ENCODE data around the gene SLC25A12. TPM values are rescaled to one million over a fixed set of nuclear protein-coding genes. Genes with fewer than 3 reads are reported as not detected.
"Not testable (repeated sequence)": the region's sequence is repeated elsewhere in the genome, so short reads cannot be mapped to it uniquely, and the experiment has no call there.

The SLC25A12 gene
- total RNA-seq, 2 experiments from 2014 or later = 24.5 to 25.5 TPM

DNA sequence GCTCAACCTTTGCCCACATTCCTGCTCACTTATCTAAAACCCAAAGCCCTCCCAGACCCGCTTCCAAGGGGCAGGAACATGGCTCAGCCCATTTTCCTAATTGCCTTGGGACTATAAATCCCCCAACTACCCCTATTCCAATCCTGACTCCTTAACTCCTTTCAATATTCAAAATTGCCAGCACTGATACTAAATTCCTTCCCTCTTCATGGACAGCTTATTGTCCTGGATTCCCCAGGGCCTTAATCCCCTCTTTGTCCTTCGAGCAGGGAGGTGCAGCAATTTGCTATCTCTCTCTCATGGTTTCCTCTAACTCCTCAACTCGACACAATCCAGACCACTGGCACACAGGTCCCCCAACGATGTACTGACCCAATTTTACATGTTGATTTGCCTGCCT, 99.1 kb downstream of the SLC25A12 start:
- Mint-ChIP-seq H3K9me3 (no peaks in the 10 kb centered on the region), H3K4me3 (no peak overlapping the region), H3K36me3 (peaks cover 17% of the 10 kb centered on the region), H3K27me3 (no peaks in the 10 kb centered on the region), H3K4me1 (peaks cover 16% of the 10 kb centered on the region), H3K27ac (no peak overlapping the region)
- no peak for DNase-seq

DNA sequence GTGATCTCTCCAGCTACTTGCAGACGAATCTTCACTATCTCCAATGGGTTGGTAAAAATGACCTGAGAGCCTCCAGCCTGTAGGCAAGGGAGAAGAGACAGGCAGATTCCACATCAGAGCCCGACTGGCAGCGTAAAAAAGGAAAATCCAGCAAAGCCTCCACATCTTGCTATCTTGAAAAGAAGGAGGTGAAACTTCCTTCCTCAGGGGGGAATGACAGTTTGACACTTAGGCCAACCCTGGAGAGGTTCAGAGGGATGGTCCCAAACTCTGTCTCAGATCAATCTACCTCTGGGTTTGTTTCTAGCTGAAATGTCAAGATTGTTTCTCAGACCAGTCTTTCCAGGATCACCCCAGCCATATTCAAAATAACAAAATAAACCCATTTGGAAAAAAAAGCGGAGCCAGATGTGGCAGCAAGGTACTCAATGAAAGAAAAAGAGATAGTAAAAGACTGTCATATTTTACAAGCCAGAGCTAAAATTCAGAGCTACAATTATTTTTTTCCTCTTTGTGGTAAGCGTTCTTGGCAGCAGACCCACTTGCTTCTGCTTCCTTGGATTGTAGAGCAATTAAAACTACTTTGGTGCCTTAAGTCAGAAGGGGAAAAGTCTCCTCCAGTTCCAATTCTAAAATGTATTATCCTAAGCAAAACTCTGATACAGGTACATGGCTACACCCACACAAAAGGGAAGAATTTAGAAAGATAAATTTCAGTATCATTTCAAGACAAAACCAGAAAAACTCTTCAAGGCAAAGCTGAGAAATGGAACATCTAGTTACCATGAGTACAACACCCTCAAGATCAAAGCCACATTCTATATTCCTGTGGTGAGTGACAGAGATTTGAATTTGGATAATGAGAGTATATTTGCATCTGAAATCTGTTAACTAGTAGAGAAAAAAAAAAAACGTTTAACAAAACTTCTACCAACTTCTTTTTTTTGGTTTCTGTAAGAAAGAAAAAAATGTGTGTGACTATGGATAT, 100.1 kb downstream of the SLC25A12 start:
- Mint-ChIP-seq H3K36me3 (peaks cover 17% of the 10 kb centered on the region), H3K27ac (no peak overlapping the region), H3K27me3 (no peaks in the 10 kb centered on the region), H3K4me1 (peaks cover 16% of the 10 kb centered on the region), H3K9me3 (no peaks in the 10 kb centered on the region), H3K4me3 (no peak overlapping the region)
- no peak for DNase-seq

DNA sequence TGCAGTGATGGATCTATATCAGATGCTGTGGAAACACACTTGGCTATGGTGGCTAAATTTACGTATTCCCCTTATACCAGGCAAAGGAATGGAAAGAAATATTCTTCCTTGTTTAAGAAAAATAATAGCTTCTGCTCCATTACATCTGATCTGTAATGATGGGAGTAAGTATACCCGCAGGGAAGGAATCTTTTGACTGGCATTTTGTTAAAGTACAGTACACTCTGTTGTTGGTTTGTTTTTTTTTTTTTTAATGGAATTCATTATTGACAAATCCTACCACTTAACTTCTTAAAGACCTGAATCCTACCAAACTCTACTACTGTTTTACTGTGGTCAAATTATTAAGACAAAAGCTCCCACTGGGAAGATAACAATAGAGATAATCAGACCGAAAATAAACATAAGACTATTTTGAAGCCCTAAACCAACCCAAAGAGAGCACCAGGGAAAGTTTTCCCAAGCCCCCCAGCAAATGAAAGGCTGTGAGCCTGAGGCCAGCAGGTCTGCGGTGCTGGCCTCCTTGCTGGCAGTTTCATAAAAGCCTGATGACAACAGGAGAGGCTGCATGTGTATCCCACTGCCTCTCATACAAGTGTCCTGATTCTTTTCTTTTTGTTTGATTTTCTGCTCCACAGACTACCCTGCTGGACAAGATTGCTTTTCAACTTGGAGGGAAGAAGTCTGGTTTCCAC, 101.0 kb downstream of the SLC25A12 start:
- Mint-ChIP-seq H3K27me3 (no peaks in the 10 kb centered on the region), H3K36me3 (peaks cover 17% of the 10 kb centered on the region), H3K4me3 (no peak overlapping the region), H3K27ac (no peak overlapping the region), H3K9me3 (no peaks in the 10 kb centered on the region), H3K4me1 (peaks cover 13% of the 10 kb centered on the region)
- DNase-seq = no peak

DNA sequence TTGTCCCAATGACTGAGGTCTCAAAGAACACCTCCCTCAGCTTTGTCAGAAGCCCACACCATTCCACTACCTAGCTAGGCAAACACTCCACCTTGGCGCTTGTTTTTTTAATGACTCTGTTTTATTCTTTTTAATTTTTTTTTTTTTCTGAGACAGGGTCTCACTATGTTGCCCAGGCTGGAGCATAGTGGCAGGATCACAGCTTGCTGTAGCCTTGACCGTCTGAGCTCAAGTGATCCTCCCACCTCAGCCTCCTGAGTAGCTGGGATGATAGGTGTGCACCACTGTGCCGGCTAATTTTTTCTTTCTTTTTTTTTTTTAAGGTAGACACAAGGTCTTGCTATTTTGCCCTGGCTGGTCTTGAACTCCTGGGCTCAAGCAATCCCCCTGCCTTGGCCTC, 101.9 kb downstream of the SLC25A12 start:
- Mint-ChIP-seq H3K27ac (no peak overlapping the region), H3K27me3 (no peaks in the 10 kb centered on the region), H3K4me1 (peaks cover 13% of the 10 kb centered on the region), H3K4me3 (no peak overlapping the region), H3K36me3 (peaks cover 23% of the 10 kb centered on the region), H3K9me3 (no peaks in the 10 kb centered on the region)
- DNase-seq = no peak

DNA sequence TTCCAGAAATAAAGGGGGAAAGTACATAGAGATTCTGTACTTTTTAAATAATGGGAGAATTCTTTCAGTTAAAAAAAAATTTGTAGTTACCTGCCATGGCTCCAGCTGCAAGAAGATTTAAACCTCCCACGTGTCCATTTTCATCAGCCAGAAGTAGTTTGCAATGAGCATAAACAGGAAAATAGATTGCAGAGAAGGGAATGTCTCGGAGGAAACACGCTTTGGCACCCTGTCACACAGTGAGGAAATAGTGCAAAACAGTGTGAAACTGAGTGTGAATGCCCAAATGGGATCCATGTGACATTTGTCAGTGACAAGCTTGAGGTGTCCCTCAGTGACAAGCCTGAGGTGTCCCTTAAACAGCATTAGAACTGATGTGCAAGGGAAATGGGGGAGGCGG, 102.7 kb downstream of the SLC25A12 start:
- H3K27ac Mint-ChIP-seq = no peak overlapping the region
- H3K27me3 Mint-ChIP-seq = no peaks in the 10 kb centered on the region
- H3K4me3 Mint-ChIP-seq = no peak overlapping the region

DNA sequence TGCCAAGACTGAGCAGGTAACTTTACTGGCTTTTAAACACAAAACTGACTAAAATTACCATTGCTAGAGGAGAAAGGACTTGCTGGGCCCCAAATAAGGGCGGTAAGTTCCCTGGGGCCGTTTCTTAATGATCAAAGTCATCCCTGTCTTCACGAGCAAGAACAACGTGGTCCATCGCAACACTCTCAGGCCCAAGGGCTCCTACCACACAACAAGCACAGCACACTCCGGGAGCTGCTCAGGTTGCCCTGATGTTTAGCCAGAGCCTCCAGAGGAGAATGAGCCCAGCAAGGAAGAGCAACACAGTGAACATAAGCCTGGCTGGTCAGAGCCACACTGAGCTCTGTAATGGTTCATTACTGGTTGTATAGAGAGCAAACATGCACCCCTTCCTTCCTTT, 104.1 kb downstream of the SLC25A12 start:
- Mint-ChIP-seq H3K4me1 (peaks cover 8% of the 10 kb centered on the region), H3K27me3 (no peaks in the 10 kb centered on the region), H3K4me3 (no peak overlapping the region), H3K27ac (no peak overlapping the region), H3K9me3 (no peaks in the 10 kb centered on the region), H3K36me3 (peaks cover 35% of the 10 kb centered on the region)
- DNase-seq = no peak

More for the DNA sequence above, 102.7 kb downstream of the SLC25A12 start:
- H3K36me3 Mint-ChIP-seq = peaks cover 27% of the 10 kb centered on the region
- no peaks in the 10 kb centered on the region for H3K9me3 Mint-ChIP-seq
- DNase-seq = no peak
- peaks cover 13% of the 10 kb centered on the region for H3K4me1 Mint-ChIP-seq

DNA sequence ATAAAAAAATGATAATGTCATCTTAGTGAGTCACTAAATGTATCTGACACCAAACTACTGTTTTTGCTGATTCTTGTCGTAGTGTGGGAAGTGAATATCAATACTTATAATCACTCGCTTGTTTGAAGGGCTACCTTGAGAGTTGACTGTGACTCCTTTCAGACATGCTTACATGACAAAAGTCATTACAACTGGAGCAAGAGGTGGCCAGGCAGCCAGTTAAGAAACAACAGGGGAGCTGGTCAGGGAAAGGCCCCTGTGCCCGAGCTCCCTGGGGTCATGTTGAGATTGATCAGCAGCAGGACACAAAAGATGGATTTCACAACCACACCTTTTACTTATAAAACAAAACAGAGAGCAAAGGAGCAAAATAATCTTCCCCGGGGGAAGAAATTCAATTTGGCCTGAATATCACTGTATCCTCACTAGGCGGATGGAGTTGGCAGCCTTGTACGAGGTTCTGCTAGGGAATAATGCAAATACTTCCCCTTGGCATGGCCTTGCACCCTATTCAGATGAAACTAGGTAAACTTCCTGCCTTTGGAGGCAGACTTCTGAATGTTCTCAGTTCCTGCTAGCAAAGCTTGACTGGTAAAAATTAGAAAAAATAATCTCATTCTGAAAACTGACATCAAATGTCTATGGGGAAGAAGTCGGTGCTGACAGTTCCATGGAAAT, 105.6 kb downstream of the SLC25A12 start:
- Mint-ChIP-seq H3K27me3 (no peaks in the 10 kb centered on the region), H3K9me3 (no peaks in the 10 kb centered on the region), H3K36me3 (peaks cover 44% of the 10 kb centered on the region), H3K4me1 (no peaks in the 10 kb centered on the region), H3K27ac (no peak overlapping the region), H3K4me3 (no peak overlapping the region)
- DNase-seq = no peak

DNA sequence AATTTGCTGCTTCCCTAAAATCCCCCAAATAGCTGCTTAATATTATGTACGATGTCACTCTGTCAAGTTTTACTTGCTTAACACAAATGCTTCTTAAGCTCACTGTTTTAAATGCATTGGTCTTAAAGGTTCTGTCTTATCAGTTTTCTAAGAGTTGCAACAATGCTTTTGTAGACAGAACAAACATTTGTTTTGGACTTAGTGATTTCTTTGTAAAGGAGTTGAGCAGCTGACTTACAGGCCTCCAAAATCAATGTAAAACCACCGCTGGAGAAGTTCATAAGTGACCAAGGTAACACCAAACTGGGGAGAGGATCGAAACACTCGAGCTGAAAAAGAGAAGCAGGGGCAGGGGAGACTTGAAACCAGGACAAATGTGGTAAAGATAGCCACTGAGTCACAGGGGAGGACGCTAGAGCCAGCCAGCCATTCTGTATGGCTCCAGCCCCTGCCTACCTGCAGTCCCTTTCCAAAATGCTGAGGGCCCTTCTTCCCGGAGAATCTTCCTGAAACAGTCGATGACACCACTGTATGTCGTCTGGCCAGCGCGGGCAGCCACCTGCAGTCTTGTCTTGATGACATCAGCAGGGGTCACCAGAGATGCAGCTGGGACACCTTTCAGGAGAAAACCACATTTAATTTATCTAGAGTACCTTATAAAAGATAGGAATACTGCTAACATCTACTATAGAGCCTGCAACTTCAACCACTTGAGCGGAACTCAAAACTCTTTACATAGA, 106.5 kb downstream of the SLC25A12 start:
- Mint-ChIP-seq H3K4me1 (no peaks in the 10 kb centered on the region), H3K27ac (no peak overlapping the region), H3K9me3 (no peaks in the 10 kb centered on the region), H3K27me3 (no peaks in the 10 kb centered on the region), H3K36me3 (peaks cover 44% of the 10 kb centered on the region), H3K4me3 (no peak overlapping the region)
- no peak for DNase-seq

DNA sequence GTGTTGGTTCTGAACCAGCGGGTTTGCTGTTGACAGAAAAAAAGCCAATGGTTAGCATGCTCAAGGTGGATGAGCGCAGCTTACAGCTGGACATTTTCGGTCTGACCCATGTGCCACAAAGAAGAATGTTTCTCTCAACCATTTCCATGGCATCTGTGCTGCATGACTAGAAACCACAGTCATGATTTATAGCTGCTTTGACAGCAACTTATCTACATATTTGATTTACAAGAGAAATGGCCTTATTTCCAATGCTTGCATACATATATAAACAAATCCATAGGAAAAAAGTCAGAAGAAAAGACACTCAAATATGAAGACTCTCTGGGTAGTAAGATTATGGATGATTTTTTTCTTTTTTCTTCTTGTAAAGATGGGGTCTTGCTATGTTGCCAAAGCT, 108.6 kb downstream of the SLC25A12 start:
- no peaks in the 10 kb centered on the region for H3K9me3 Mint-ChIP-seq
- H3K4me3 Mint-ChIP-seq = no peak overlapping the region
- DNase-seq = no peak
- peaks cover 47% of the 10 kb centered on the region for H3K36me3 Mint-ChIP-seq
- H3K4me1 Mint-ChIP-seq = no peaks in the 10 kb centered on the region
- H3K27me3 Mint-ChIP-seq = no peaks in the 10 kb centered on the region
- no peak overlapping the region for H3K27ac Mint-ChIP-seq

DNA sequence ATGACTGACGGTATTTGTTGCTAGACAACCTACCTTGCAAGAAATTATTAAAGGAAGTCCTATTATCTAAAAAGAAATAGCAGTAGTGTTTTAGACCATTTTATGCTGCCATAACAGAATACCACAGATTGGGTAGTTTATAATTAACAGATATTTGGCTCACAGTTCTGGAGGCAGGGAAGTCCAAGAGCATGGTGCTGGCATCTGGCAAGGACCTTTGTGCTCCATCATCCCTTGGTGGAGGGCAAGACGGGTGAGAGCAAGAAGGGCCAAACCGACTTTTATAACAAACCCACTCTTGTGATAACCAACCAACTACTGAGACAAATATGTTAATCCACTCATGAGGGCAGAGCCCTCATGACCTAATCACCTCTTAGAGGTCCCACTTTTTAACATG, 115.5 kb downstream of the SLC25A12 start:
- Mint-ChIP-seq H3K4me1 (no peaks in the 10 kb centered on the region), H3K9me3 (peaks cover 8% of the 10 kb centered on the region), H3K27me3 (no peaks in the 10 kb centered on the region), H3K27ac (no peak overlapping the region), H3K4me3 (no peak overlapping the region), H3K36me3 (peaks cover 37% of the 10 kb centered on the region)
- no peak for DNase-seq

DNA sequence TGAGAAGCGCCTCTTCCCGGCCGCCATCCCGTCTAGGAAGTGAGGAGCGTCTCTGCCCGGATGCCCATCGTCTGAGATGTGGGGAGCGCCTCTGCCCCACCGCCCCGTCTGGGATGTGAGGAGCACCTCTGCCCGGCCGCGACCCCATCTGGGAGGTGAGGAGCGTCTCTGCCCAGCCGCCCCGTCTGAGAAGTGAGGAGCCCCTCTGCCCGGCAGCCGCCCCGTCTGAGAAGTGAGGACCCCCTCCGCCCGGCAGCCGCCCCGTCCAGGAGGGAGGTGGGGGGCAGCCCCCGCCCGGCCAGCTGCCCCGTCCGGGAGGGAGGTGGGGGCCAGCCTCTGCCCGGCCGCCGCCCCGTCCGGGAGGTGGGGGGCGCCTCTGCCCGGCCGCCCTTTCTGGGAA, 119.5 kb downstream of the SLC25A12 start:
- not testable (repeated sequence) for H3K27me3 Mint-ChIP-seq

DNA sequence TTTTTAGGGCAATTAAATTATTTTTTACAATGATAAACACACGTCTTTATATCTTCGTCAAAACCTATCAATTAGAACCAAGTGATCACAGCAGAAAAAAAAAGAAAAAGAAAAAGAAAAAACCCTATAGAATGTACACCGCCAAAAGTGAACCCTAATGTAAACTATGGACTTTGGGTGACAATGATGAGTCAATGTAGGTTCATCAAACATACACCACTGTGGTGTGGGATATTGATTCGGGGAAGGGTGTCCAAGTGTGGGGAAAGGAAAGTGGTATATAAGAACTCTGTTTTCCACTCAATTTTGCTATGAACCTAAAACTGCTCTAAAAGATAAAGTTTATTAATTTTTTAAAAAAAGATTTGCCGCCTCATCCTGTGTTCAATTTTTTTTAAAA, 121.7 kb downstream of the SLC25A12 start:
- no peak for DNase-seq
- peaks cover 31% of the 10 kb centered on the region for H3K36me3 Mint-ChIP-seq
- no peaks in the 10 kb centered on the region for H3K27me3 Mint-ChIP-seq
- H3K27ac Mint-ChIP-seq = no peak overlapping the region
- H3K9me3 Mint-ChIP-seq = peaks cover 10% of the 10 kb centered on the region
- no peak overlapping the region for H3K4me3 Mint-ChIP-seq
- no peaks in the 10 kb centered on the region for H3K4me1 Mint-ChIP-seq

More for the DNA sequence above, 119.5 kb downstream of the SLC25A12 start:
- not testable (repeated sequence) for DNase-seq, H3K4me3 Mint-ChIP-seq, H3K4me1 Mint-ChIP-seq, H3K27ac Mint-ChIP-seq
- H3K9me3 Mint-ChIP-seq = peaks cover 17% of the 10 kb centered on the region
- peaks cover 34% of the 10 kb centered on the region for H3K36me3 Mint-ChIP-seq

DNA sequence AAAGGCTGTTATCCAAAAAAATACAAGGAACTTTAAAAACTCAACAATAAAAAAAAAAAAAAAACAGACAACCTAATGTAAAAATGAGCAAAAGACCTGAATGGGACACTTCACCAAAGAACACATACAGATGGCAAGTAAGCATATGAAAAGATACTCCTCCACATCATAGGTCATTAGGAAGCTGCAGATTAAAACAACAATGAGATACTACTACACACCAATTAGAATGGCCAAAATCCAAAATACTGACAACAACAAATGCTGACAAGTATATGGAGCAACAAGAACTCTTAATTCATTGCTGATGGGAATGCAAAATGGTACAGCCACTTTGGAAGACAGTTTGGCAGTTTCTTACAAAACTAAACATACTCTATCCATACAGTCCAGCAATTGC, 122.6 kb downstream of the SLC25A12 start:
- H3K9me3 Mint-ChIP-seq = peaks cover 9% of the 10 kb centered on the region
- no peaks in the 10 kb centered on the region for H3K27me3 Mint-ChIP-seq
- no peak overlapping the region for H3K4me3 Mint-ChIP-seq
- H3K27ac Mint-ChIP-seq = no peak overlapping the region
- no peak for DNase-seq
- H3K36me3 Mint-ChIP-seq = peaks cover 29% of the 10 kb centered on the region
- no peaks in the 10 kb centered on the region for H3K4me1 Mint-ChIP-seq

DNA sequence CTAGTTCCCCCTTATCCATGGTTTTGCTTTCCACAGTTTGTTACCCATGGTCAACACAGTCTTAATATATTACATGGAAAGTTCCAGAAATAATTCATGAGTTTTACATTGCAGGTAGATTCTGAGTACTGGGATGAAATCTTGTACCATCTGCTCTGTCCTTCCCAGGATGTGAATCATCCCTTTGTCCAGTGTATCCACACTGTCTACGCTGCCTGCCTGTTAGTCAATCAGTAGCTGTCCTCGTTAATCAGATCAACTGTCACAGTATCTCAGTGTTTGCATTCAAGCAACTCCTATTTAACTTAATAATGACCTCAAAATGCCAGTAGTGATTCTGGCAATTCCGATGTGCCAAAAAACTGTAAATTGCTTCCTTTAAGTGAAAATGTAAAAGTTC, 130.4 kb downstream of the SLC25A12 start:
- no peak overlapping the region for H3K4me3 Mint-ChIP-seq
- peaks cover 7% of the 10 kb centered on the region for H3K9me3 Mint-ChIP-seq
- no peak for DNase-seq
- no peak overlapping the region for H3K27ac Mint-ChIP-seq
- peaks cover 39% of the 10 kb centered on the region for H3K36me3 Mint-ChIP-seq
- H3K27me3 Mint-ChIP-seq = no peaks in the 10 kb centered on the region
- no peaks in the 10 kb centered on the region for H3K4me1 Mint-ChIP-seq

Measured in activated naive CD8-positive, alpha-beta T cell treated with anti-CD3 and anti-CD28 coated beads for 36 hours (primary cell).